Right atrium auricular region (tissue), 2 donors: ENCODE results near the gene RFC4. TPM values are rescaled to one million over a fixed set of nuclear protein-coding genes. Genes with fewer than 3 reads are reported as not detected.
A peak's percentile ranks its signal among the peaks of the same experiment; 100 is the strongest.
"Not testable (repeated sequence)": the region's sequence is repeated elsewhere in the genome, so short reads cannot be mapped to it uniquely, and the experiment has no call there.

Source experiments
- DNase-seq: peaks from one replicate; pipeline ENCODE4 v3.0.0-alpha.2; 2019; ENCODE audit warnings: low spot score
- H3K27ac ChIP-seq, 2 donors: fragments of 200-600 bp; sonication (generic); 1 replicate in 1 of 2; 2 replicates in 1 of 2; pipeline ENCODE4 v1.5.1; 2016 to 2019
- H3K27me3 ChIP-seq, 2 donors: fragments of 200-600 bp; sonication (generic); one replicate each; pipeline versions ENCODE4 v1.5.1 to v1.6.0; 2017 to 2019
- H3K36me3 ChIP-seq: fragments of 200-600 bp; sonication (generic); one replicate; pipeline ENCODE4 v1.5.1; 2016
- H3K4me1 ChIP-seq, 2 donors: fragments of 200-600 bp; sonication (generic); one replicate each; pipeline versions ENCODE4 v1.5.1 to v1.6.0; 2017 to 2019
- H3K4me3 ChIP-seq, 2 donors: fragments of 200-600 bp; sonication (generic); 1 replicate in 1 of 2; 2 replicates in 1 of 2; pipeline ENCODE4 v1.5.1; 2017 to 2019; ENCODE audit warnings: mild to moderate bottlenecking in 1 of 2, moderate library complexity in 1 of 2
- H3K9me3 ChIP-seq, 2 donors: fragments of 200-600 bp; sonication (generic); one replicate each; pipeline ENCODE4 v1.5.1; 2019
- total RNA-seq, 2 donors: library from RNA; depleted of rRNA; stranded (reverse); fragments of >200 nt; gene quantifications; one replicate each; pipeline ENCODE4 v1.1.0, GENCODE V29; 2016
- TF ChIP-seq, protein P1 (sequence below), 2 donors: fragments of 200-600 bp; sonication (generic); IDR thresholded peaks; one replicate each; pipeline ENCODE4 v1.5.1; 2019; ENCODE audit warnings: antibody characterized with exemption in 2 of 2

Gene RFC4
- total RNA-seq, 2 donors from 2014 or later, result 7.2 to 8.9 TPM

DNA sequence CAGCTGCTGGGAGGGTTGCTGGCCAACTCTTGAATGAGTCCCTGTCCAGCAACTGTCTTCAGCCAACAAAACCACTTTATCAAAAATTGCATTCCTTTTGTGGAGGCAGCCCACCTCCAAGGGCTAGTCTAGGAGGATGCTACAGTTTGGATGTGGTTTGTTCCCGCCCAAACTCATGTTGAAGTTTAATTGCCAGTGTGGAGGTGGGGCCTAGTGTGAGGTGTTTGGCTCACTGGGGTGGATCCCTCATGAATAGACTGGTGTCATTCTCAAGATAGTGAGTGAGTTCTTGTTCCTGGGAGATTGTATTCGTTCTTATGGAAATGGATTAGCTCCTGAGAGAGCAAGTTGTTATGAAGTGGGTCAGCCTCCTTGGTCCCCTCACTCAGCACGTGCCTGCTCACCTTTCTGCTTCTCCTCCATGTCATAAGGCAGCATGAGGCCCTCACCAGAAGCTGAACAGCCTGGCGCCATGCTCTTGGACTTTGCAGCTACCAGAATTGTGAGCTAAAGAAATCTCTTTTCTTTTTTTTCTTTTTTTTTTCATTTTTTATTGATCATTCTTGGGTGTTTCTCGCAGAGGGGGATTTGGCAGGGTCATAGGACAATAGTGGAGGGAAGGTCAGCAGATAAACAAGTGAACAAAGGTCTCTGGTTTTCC, 4.2 kb upstream of the RFC4 start:
- H3K9me3 ChIP-seq, result no peaks in the 10 kb centered on the region
- no peak for DNase-seq
- no peaks in the 10 kb centered on the region for H3K27me3 ChIP-seq
- H3K36me3 ChIP-seq, result no peaks in the 10 kb centered on the region
- peaks cover 0 to 13% of the 10 kb centered on the region in 2 donors for H3K4me1 ChIP-seq
- no peak overlapping the region for H3K4me3 ChIP-seq
- TF ChIP-seq, protein P1, sequence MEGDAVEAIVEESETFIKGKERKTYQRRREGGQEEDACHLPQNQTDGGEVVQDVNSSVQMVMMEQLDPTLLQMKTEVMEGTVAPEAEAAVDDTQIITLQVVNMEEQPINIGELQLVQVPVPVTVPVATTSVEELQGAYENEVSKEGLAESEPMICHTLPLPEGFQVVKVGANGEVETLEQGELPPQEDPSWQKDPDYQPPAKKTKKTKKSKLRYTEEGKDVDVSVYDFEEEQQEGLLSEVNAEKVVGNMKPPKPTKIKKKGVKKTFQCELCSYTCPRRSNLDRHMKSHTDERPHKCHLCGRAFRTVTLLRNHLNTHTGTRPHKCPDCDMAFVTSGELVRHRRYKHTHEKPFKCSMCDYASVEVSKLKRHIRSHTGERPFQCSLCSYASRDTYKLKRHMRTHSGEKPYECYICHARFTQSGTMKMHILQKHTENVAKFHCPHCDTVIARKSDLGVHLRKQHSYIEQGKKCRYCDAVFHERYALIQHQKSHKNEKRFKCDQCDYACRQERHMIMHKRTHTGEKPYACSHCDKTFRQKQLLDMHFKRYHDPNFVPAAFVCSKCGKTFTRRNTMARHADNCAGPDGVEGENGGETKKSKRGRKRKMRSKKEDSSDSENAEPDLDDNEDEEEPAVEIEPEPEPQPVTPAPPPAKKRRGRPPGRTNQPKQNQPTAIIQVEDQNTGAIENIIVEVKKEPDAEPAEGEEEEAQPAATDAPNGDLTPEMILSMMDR (IDR thresholded peaks at IDR 0.05), result no peak
- H3K27ac ChIP-seq, result no peak overlapping the region

DNA sequence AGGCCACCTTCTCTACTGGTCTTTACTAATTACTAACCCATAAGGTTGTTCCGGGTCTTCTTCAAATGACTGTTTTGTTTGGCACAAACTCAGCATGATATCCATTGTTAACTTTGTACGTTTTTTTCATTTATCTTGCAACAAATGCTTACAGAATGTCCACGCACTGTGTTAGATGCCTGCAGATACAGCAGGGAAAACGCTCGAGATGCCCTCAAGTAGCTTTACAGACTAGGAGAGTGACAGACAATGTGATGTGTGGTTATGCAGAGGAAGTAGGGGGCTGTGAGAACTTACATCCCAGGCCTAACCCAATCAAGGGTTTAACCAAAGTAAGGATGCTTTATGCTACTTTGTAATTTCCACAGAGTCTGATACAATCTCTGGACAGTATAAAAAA, 949 bp upstream of the RFC4 start:
- Histone ChIP-seq H3K36me3 (peaks cover 11% of the 10 kb centered on the region), H3K4me1 (peaks cover 0 to 17% of the 10 kb centered on the region in 2 donors), H3K27me3 (no peaks in the 10 kb centered on the region), H3K4me3 (peak overlapping the region; percentile 56 to 79), H3K9me3 (no peaks in the 10 kb centered on the region), H3K27ac (peak overlapping the region in 1 of 2 donors; percentile 81)
- TF ChIP-seq, protein P1 (IDR thresholded peaks at IDR 0.05), result no peak
- DNase-seq, result no peak

DNA sequence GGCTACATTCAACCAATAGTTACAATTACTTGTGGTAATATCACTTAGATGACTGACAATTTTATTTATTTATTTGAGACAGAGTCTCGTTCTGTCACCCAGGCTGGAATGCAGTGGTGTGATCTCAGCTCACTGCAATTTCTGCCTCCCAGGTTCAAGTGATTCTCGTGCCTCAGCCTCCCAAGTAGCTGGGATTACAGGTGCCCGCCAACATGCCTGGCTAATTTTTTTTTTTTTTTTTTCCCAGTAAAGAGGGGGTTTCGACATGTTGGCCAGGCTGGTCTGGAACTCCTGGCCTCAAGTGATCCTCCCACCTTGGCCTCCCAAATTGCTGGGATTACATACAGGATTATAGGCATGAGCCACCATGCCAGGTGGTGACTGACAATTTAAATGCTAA, 2.8 kb downstream of the RFC4 start:
- not testable (repeated sequence) for DNase-seq, H3K4me3 ChIP-seq, H3K9me3 ChIP-seq, H3K27ac ChIP-seq, H3K27me3 ChIP-seq
- Histone ChIP-seq H3K36me3 (peaks cover 19% of the 10 kb centered on the region), H3K4me1 (peaks cover 0 to 17% of the 10 kb centered on the region in 2 donors)

DNA sequence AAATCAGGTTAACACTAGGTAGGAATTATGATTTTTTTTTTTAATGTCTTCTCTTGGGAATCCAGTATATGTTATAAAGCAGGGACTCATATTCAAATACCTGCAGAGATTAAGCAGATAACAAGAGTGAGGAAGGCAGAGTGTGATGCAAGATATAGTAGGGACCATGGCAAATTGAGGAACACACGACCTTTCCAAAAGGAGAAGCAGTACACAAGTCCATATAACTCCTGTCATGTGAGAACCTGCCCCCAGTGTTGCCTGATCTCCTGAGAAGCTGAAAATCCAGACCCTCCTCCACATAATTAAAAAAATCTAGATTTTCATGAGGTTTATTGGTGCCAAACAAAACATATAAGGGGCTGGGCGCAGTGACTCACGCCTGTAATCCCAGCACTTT, 3.6 kb downstream of the RFC4 start:
- H3K4me1 ChIP-seq, result peaks cover 0 to 17% of the 10 kb centered on the region in 2 donors
- H3K4me3 ChIP-seq, result no peak overlapping the region
- peaks cover 19% of the 10 kb centered on the region for H3K36me3 ChIP-seq
- DNase-seq, result no peak
- no peak overlapping the region for H3K27ac ChIP-seq
- TF ChIP-seq, protein P1 (IDR thresholded peaks at IDR 0.05), result no peak
- H3K9me3 ChIP-seq, result no peaks in the 10 kb centered on the region
- H3K27me3 ChIP-seq, result no peaks in the 10 kb centered on the region

DNA sequence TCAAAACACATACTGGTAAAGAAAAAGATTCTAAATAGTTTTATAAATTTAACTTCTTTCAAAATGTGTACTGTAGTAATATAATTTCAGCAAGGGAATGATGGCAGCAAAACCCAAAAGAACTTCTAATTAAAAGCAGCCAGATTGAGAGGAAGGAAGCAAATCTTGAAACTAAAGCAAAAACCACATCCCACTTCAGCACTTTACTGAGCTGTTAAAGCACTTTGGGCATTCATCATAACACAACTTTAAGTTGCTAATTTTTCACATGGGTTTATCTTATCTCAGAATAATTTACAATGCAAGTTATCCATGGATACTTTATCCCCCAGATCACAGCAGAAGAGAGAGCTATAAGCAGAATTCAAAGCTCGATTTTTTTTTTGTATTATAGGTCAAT, 6.0 kb downstream of the RFC4 start:
- no peak overlapping the region for H3K4me3 ChIP-seq
- peaks cover 0 to 2% of the 10 kb centered on the region in 2 donors for H3K4me1 ChIP-seq
- peaks cover 29% of the 10 kb centered on the region for H3K36me3 ChIP-seq
- DNase-seq, result no peak
- TF ChIP-seq, protein P1 (IDR thresholded peaks at IDR 0.05), result no peak
- no peak overlapping the region for H3K27ac ChIP-seq
- H3K9me3 ChIP-seq, result no peaks in the 10 kb centered on the region
- no peaks in the 10 kb centered on the region for H3K27me3 ChIP-seq

DNA sequence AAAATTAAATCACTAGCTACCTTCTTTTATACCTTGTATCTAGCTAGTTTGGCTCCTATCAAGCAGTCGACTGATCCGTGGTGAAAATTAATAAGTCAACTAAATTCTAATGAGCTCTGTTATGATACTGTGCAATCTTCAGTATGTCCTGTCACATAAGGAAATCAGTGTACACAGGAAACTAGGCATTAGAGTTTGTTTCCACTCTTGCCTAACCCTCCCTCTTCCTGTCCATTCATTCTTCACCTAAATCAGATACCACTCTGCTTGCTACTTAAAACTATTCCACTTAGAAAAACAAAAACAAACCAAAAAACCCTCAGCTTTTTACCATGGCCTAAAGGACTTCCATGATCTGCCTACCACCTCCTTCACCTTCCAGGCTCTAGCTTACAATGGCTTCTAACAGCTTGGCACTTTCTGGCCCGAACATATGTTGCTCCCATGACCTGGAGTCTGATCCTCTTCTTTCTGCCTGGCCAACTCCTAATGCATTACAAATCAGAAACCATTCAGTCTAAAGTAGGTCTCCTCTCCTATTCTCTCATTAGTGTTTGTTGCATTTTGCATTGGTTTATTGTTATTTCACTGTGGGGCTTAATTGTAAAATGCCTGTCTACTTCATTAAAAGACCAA, 7.9 kb downstream of the RFC4 start:
- no peaks in the 10 kb centered on the region for H3K9me3 ChIP-seq
- H3K36me3 ChIP-seq, result peaks cover 27% of the 10 kb centered on the region
- TF ChIP-seq, protein P1 (IDR thresholded peaks at IDR 0.05), result no peak
- no peak overlapping the region for H3K27ac ChIP-seq
- no peak overlapping the region for H3K4me3 ChIP-seq
- no peak for DNase-seq
- H3K4me1 ChIP-seq, result no peaks in the 10 kb centered on the region
- H3K27me3 ChIP-seq, result no peaks in the 10 kb centered on the region
